Heart right ventricle (tissue), 16 donors: ENCODE measurements around the gene GAN. TPM values are rescaled to one million over a fixed set of nuclear protein-coding genes. Genes with fewer than 3 reads are reported as not detected.

Source experiments
- ATAC-seq, 8 donors: fragments of 200-7000 bp; cut with Tn5 transposase; one replicate each; pipeline ENCODE4 v1.9.1; 2020; ENCODE audit warnings: mild to moderate bottlenecking in 8 of 8, moderate library complexity in 8 of 8, moderate number of reproducible peaks in 1 of 8
- DNase-seq, 2 donors: peaks; one replicate each; pipeline ENCODE4 v3.0.0-alpha.2; 2020
- H3K27ac ChIP-seq, 10 donors: fragments of 200-600 bp; sonication (generic) in 2 of 10; one replicate each; pipeline versions ENCODE4 v1.5.0 to v1.8.0; 2020 to 2022; ENCODE audit warnings: mild to moderate bottlenecking in 3 of 10
- H3K27me3 ChIP-seq, 7 donors: fragments of 200-600 bp; one replicate each; pipeline ENCODE4 v1.8.0; 2021 to 2022; ENCODE audit warnings: mild to moderate bottlenecking in 2 of 7
- H3K36me3 ChIP-seq, 9 donors: fragments of 200-600 bp; sonication (generic) in 1 of 9; one replicate each; pipeline versions ENCODE4 v1.5.0 to v1.8.0; 2020 to 2022; ENCODE audit warnings: mild to moderate bottlenecking in 2 of 9
- H3K4me1 ChIP-seq, 9 donors: fragments of 200-600 bp; sonication (generic) in 1 of 9; one replicate each; pipeline versions ENCODE4 v1.5.0 to v1.8.0; 2020 to 2022; ENCODE audit warnings: mild to moderate bottlenecking in 4 of 9
- H3K4me3 ChIP-seq, 10 donors: fragments of 200-600 bp; sonication (generic) in 2 of 10; one replicate each; pipeline versions ENCODE4 v1.5.0 to v1.8.0; 2020 to 2022; ENCODE audit warnings: mild to moderate bottlenecking in 7 of 10, moderate library complexity in 2 of 10
- H3K9me3 ChIP-seq, 11 donors: fragments of 200-600 bp in 10 of 11; sonication (generic) in 2 of 11; one replicate each; pipeline versions ENCODE4 v1.5.0 to v1.8.0; 2013 to 2022; ENCODE audit warnings: mild to moderate bottlenecking in 2 of 11, control low read depth in 1 of 11, moderate library complexity in 1 of 11
- WGBS, 2 donors: extraction: QIAGEN DNeasy Blood & Tissue Kit; methylation state at CpG; one replicate each; pipeline ENCODE4 v1.1.7; 2013; ENCODE audit warnings: inconsistent platforms in 1 of 2; 5-methylcytosine and 5-hydroxymethylcytosine counted together
- intact Hi-C, 10 donors: fragments of 100-400 bp; cut with DNase I; formaldehyde crosslinking; loops; one replicate each; pipeline versions ENCODE4 v1.11.1 to v1.14.2; 2022
- polyA plus RNA-seq, 2 donors: library from polyadenylated mRNA; stranded (reverse); fragments of 200-250 nt; gene quantifications; one replicate each; pipeline ENCODE4 v1.2.3, GENCODE V29; 2013
- total RNA-seq, 10 donors: library from RNA; stranded (reverse); fragmentation: NEBNext Ultra II Directional in 3 of 10; extraction: Animal tissue kit (Norgen Biotek cat#: 25700) in 3 of 10; gene quantifications; one replicate each; pipeline versions ENCODE4 v1.2.1 to v1.2.4, GENCODE V29; 2021 to 2023
- TF ChIP-seq, protein P1 (sequence below), 9 donors: fragments of 200-600 bp; sonication (generic) in 2 of 9; IDR thresholded peaks; one replicate each; pipeline versions ENCODE4 v1.5.0 to v1.8.0; 2021 to 2022; ENCODE audit warnings: antibody characterized with exemption in 9 of 9, mild to moderate bottlenecking in 5 of 9, moderate library complexity in 1 of 9
- donor health status: Arrhythmogenic right ventricular cardiomyopathy.
- donor health status: ischemic (EF 13 %, LVEDD 7.1; RV severe dilation, severe dysfunction).
- donor health status: healthy with polysubstance abuse.
- donor health status: DM: no; HTN: yes; CAD: no.
- donor health status: DM: no; HTN: no; CAD: no.
- donor health status: ischemic (EF 25% LVEDD 6.9; RV normal size, moderate dysfunction).
- donor health status: ischemic (EF 25% LVEDD 5.7; RV mildly dilated, moderate dysfunction).
- donor health status: healthy.
- donor health status: DM: yes; HTN: yes; CAD: no.
- donor health status: Ischemic cardiomyopathy.
- donor health status: ischemic (EF 35%, LVEDD 5.7; RV mildly dilated, moderate dysfunction).
- donor health status: nonischemic (EF 11% LVEDD 7.7; RV severe dilation, severe dysfunction).
- donor health status: DM: yes; HTN: yes; CAD: no.
- donor health status: PGD.
- donor health status: ischemic (EF 29% LVEDD 5.4; RV normal size, mild dysfunction).
- donor health status: nonischemic (EF 23%, LVEDD 6.1; RV moderate dilation, normal function).

Gene GAN
- total and polyA plus RNA-seq, 12 donors: 0.94 to 17.7 (median 12.2) TPM

DNA sequence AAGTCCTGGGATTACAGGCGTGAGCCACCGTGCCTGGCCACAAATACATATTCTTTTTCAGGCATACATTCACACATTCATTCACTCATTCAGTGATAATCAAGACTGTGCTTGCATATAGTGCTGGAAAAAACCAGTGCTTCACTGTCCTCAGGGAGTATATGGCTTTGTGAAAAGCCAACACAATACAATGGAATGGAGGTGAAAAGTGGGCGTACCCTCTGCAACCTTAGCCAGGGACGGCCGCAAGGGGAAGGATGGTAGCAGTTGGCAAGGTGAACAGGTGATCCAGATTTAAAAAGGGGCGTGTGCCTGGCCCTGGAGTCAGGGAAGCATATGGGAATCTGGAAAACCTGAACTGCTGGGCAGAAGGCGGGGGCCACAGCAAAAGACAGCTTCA is 18.1 kb upstream of the GAN start:
- TF ChIP-seq, protein P1, sequence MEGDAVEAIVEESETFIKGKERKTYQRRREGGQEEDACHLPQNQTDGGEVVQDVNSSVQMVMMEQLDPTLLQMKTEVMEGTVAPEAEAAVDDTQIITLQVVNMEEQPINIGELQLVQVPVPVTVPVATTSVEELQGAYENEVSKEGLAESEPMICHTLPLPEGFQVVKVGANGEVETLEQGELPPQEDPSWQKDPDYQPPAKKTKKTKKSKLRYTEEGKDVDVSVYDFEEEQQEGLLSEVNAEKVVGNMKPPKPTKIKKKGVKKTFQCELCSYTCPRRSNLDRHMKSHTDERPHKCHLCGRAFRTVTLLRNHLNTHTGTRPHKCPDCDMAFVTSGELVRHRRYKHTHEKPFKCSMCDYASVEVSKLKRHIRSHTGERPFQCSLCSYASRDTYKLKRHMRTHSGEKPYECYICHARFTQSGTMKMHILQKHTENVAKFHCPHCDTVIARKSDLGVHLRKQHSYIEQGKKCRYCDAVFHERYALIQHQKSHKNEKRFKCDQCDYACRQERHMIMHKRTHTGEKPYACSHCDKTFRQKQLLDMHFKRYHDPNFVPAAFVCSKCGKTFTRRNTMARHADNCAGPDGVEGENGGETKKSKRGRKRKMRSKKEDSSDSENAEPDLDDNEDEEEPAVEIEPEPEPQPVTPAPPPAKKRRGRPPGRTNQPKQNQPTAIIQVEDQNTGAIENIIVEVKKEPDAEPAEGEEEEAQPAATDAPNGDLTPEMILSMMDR (IDR thresholded peaks at IDR 0.05): no peak
- 80 to 88% methylated on average over 7 of the region's 7 CpGs for WGBS, 2 donors
- ATAC-seq (no peak), DNase-seq (no peak)
- H3K9me3 ChIP-seq: no peaks in the 10 kb centered on the region
- no peaks in the 10 kb centered on the region for H3K36me3 ChIP-seq
- no peak overlapping the region for H3K4me3 ChIP-seq
- H3K27me3 ChIP-seq: no peaks in the 10 kb centered on the region
- intact Hi-C loops: no loop called here
- no peaks in the 10 kb centered on the region for H3K4me1 ChIP-seq
- no peak overlapping the region for H3K27ac ChIP-seq

DNA sequence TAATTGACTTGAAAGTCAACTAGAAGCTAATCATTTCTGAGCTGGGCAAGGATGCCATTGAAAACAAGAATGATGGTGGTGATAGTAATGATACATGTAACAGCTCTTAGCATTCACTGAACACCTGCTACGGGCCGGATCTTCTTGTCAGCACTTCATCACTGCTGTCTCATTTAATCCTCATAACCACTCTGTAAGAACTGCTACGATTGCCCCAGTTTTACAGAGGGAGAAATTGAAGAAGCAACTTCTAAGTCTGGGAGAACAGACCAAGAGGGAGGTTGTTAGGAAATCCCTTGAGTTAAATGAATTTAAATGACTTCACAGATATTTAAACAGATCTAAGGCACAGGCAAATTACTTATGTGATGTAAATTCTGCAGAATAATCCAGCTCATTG is 7.0 kb upstream of the GAN start:
- WGBS, 2 donors: 65 to 68% methylated on average over 3 of the region's 3 CpGs
- Histone ChIP-seq H3K36me3 (peaks cover 0 to 9% (median 0%) of the 10 kb centered on the region in 9 donors), H3K4me3 (no peak overlapping the region), H3K4me1 (peaks cover 0 to 2% (median under 1%) of the 10 kb centered on the region in 9 donors), H3K27me3 (no peaks in the 10 kb centered on the region), H3K27ac (no peak overlapping the region), H3K9me3 (no peaks in the 10 kb centered on the region)
- no peak for ATAC-seq
- no peak for DNase-seq
- TF ChIP-seq, protein P1 (IDR thresholded peaks at IDR 0.05): no peak
- intact Hi-C loops: no loop called here

DNA sequence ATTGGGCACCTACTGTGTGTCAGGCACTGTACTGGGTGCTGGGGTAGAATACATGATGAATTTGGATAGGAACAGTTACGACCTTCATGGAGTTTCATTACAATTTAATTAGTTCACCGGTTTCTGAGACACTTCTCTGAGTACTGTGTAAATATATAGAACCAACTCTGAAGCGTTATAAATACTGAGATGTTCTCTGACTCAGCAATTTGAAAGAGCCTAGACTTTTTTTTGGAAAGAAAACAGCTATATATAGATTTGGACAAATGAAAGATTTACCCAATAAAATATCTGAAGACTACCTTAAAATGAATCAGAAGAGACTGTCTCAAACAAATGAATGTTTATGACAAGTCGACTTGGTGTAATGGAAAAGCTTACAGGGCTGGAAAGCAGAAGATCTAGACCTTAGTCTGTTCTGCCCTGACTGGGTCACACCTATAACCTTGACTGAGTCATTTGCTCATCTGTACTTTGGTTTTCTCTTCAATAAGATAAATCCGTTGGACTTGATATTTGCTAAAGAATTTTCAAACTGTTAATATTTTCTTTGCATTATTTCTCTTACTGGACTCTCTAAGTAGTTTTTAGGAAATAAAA is 4.6 kb upstream of the GAN start:
- no peak for ATAC-seq
- no peaks in the 10 kb centered on the region for H3K9me3 ChIP-seq
- no peaks in the 10 kb centered on the region for H3K27me3 ChIP-seq
- H3K4me3 ChIP-seq: no peak overlapping the region
- H3K4me1 ChIP-seq: peaks cover 3 to 16% (median 13%) of the 10 kb centered on the region in 9 donors
- TF ChIP-seq, protein P1 (IDR thresholded peaks at IDR 0.05): no peak
- peaks cover 0 to 9% (median 0%) of the 10 kb centered on the region in 9 donors for H3K36me3 ChIP-seq
- H3K27ac ChIP-seq: no peak overlapping the region
- intact Hi-C loops: loop anchor here in 5 of 10 donors (5.0 to 10.0 kb wide), 5 partner anchors 43 to 275 kb away; partner anchors contain the start of gene ATMIN (in 1 of the 5)
- DNase-seq: no peak
- WGBS, 2 donors: 82 to 89% methylated on average over 5 of the region's 5 CpGs

DNA sequence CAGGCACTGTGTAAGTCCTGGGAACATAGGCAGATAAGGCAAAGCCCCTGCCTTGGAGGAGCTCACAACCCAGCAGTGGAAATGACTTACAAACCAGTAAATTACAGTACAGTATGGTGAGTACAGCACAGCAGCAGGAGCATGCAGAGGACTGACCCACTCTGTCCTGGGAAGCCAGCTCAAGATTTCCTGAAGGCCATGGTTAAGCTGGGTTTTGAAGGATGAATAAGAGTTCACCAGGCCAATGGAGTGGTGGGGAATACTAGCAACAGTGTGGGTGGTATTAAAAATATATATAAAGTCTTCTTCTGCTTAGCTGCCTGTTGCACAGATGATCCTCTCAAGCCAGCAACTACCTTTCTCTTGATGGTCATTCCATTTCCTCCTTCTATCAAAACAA is 3.0 kb upstream of the GAN start:
- TF ChIP-seq, protein P1 (IDR thresholded peaks at IDR 0.05): no peak
- Histone ChIP-seq H3K9me3 (no peaks in the 10 kb centered on the region), H3K4me1 (peaks cover 3 to 28% (median 23%) of the 10 kb centered on the region in 9 donors), H3K36me3 (peaks cover 0 to 9% (median 0%) of the 10 kb centered on the region in 9 donors), H3K4me3 (no peak overlapping the region), H3K27me3 (no peaks in the 10 kb centered on the region), H3K27ac (no peak overlapping the region)
- intact Hi-C loops: loop anchor here in 5 of 10 donors (5.0 to 10.0 kb wide), 5 partner anchors 44 to 277 kb away; partner anchors contain the start of gene ATMIN (in 1 of the 5)
- ATAC-seq (no peak), DNase-seq (no peak)
